DND-41 (cell line): ENCODE measurements around the gene ZNF334.

Experiments used
- CTCF ChIP-seq: IDR thresholded peaks from 2 replicates; pipeline ENCODE4 v1.5.1; 2012; ENCODE audit warnings: borderline replicate concordance, low read length, moderate library complexity, mild to moderate bottlenecking; ENCODE audit not compliant: poor library complexity, severe bottlenecking; ENCODE audit errors: extremely low read depth
- EZH2 ChIP-seq: IDR thresholded peaks from 3 replicates; pipeline ENCODE4 v1.6.1; 2012; ENCODE audit warnings: borderline replicate concordance, low read depth, mild to moderate bottlenecking, moderate library complexity, low read length, inconsistent platforms; ENCODE audit not compliant: severe bottlenecking

- no peak for TF ChIP-seq CTCF
- no peak for TF ChIP-seq EZH2
Measured at GRCh38 chr20:46464451-46464850, 48.9 kb downstream of the ZNF334 start.
